HEK293T (cell line): Measurements from ENCODE around the gene TRIM24.

Experiments
- CTBP1 ChIP-seq: fragments of 450-650 bp; IDR thresholded peaks from 2 replicates; pipeline ENCODE4 v1.6.1; 2016; ENCODE audit warnings: borderline replicate concordance
- NFRKB ChIP-seq: fragments of 450-650 bp; IDR thresholded peaks from 2 replicates; pipeline ENCODE4 v1.6.1; 2016; ENCODE audit warnings: mild to moderate bottlenecking, moderate library complexity
- PKNOX1 ChIP-seq: fragments of 450-650 bp; IDR thresholded peaks from 2 replicates; pipeline ENCODE4 v1.6.1; 2016
- TARDBP ChIP-seq: fragments of 450-650 bp; IDR thresholded peaks from 2 replicates; pipeline ENCODE4 v1.6.1; 2016

GRCh38 chr7:138433583-138434443 is 26.2 kb upstream of the TRIM24 start:
- TF ChIP-seq CTBP1 (no peak), TARDBP (no peak), NFRKB (no peak), PKNOX1 (no peak)
